BLaER1 treated with 17β-estradiol and CSF1 and Interleukin-3, amounts not matched to agents 10 nM and 100 nM (cell line): ENCODE data around the gene DLL3.
"Not testable (repeated sequence)": the region's sequence is repeated elsewhere in the genome, so short reads cannot be mapped to it uniquely, and the experiment has no call there.

Experiments used
- H3K27ac ChIP-seq, 11 experiments: shearing (Covaris generic); formaldehyde crosslinking; 2 replicates each; pipeline ENCODE4 v1.8.1; 2022
- H3K27me3 ChIP-seq, 11 experiments: shearing (Covaris generic); formaldehyde crosslinking; 2 replicates each; pipeline ENCODE4 v1.8.1; 2022
- H3K36me3 ChIP-seq, 11 experiments: shearing (Covaris generic); formaldehyde crosslinking; 2 replicates each; pipeline ENCODE4 v1.8.1; 2022
- H3K4me1 ChIP-seq, 10 experiments: shearing (Covaris generic); formaldehyde crosslinking; 2 replicates each; pipeline ENCODE4 v1.8.1; 2022
- H3K4me2 ChIP-seq, 11 experiments: shearing (Covaris generic); formaldehyde crosslinking; 2 replicates each; pipeline ENCODE4 v1.8.1; 2022
- H3K4me3 ChIP-seq, 10 experiments: shearing (Covaris generic); formaldehyde crosslinking; 2 replicates each; pipeline ENCODE4 v1.8.1; 2022
- H3K9ac ChIP-seq, 11 experiments: shearing (Covaris generic); formaldehyde crosslinking; 2 replicates each; pipeline ENCODE4 v1.8.1; 2022
- H3K9me3 ChIP-seq, 11 experiments: shearing (Covaris generic); formaldehyde crosslinking; replicated peaks in 1 of 11; 2 replicates each; pipeline ENCODE4 v1.8.1; 2022
- H4K20me1 ChIP-seq, 11 experiments: shearing (Covaris generic); formaldehyde crosslinking; 2 replicates each; pipeline ENCODE4 v1.8.1; 2022
- Cebpa-rat ChIP-seq, 11 experiments: shearing (Covaris generic); IDR thresholded peaks; 2 replicates each; pipeline ENCODE4 v1.8.1; 2022

DLL3 gene

GRCh38 chr19:39469567-39469966, 29.2 kb upstream of the DLL3 start:
- peaks cover 99 to 100% (median 100%) of the 10 kb centered on the region in 11 experiments for H3K36me3 ChIP-seq
- no peak overlapping the region for H3K27ac ChIP-seq
- no peaks in the 10 kb centered on the region for H3K9me3 ChIP-seq
- no peak overlapping the region for H3K4me3 ChIP-seq
- peaks cover 25 to 100% (median 79%) of the 10 kb centered on the region in 11 experiments; a peak in 20 of 22 replicates for H4K20me1 ChIP-seq
- H3K9ac ChIP-seq = peak overlapping the region in 2 of 11 experiments; percentile 7 to 21; a peak in 2 of 22 replicates
- no peaks in the 10 kb centered on the region for H3K27me3 ChIP-seq
- H3K4me1 ChIP-seq = peaks cover 0 to 44% (median 27%) of the 10 kb centered on the region in 10 experiments; a peak in 16 of 20 replicates
- no peak for TF ChIP-seq Cebpa-rat (IDR thresholded peaks at IDR 0.05)
- H3K4me2 ChIP-seq = no peak overlapping the region

- no peak for TF ChIP-seq Cebpa-rat (IDR thresholded peaks at IDR 0.05)
- no peaks in the 10 kb centered on the region for H3K27me3 ChIP-seq
- peaks cover 98 to 100% (median 100%) of the 10 kb centered on the region in 11 experiments for H3K36me3 ChIP-seq
- H3K4me3 ChIP-seq = no peak overlapping the region
- H4K20me1 ChIP-seq = peaks cover 15 to 93% (median 70%) of the 10 kb centered on the region in 11 experiments; a peak in 20 of 22 replicates
- H3K4me1 ChIP-seq = peaks cover 0 to 31% (median 20%) of the 10 kb centered on the region in 10 experiments; a peak in 16 of 20 replicates
- no peaks in the 10 kb centered on the region for H3K9me3 ChIP-seq
- no peak overlapping the region for H3K27ac ChIP-seq
- H3K4me2 ChIP-seq = no peak overlapping the region
- H3K9ac ChIP-seq = peak overlapping the region in 1 of 11 experiments; percentile 11; a peak in 2 of 22 replicates
These were observed 27.9 kb upstream of the DLL3 start for GRCh38 chr19:39470724-39471339.

- H3K4me2 ChIP-seq = no peak overlapping the region
- no peaks in the 10 kb centered on the region for H3K27me3 ChIP-seq
- TF ChIP-seq Cebpa-rat (IDR thresholded peaks at IDR 0.05) = no peak
- no peak overlapping the region for H3K27ac ChIP-seq
- peak overlapping the region in 2 of 11 experiments; percentile 21 to 23; a peak in 3 of 22 replicates for H3K9ac ChIP-seq
- peaks cover 0 to 28% (median 20%) of the 10 kb centered on the region in 10 experiments; a peak in 16 of 20 replicates for H3K4me1 ChIP-seq
- no peaks in the 10 kb centered on the region for H3K9me3 ChIP-seq
- peaks cover 98 to 100% (median 100%) of the 10 kb centered on the region in 11 experiments for H3K36me3 ChIP-seq
- no peak overlapping the region for H3K4me3 ChIP-seq
- H4K20me1 ChIP-seq = peaks cover 13 to 85% (median 70%) of the 10 kb centered on the region in 11 experiments; a peak in 20 of 22 replicates
These were observed 26.8 kb upstream of the DLL3 start for GRCh38 chr19:39471756-39472536.

- Histone ChIP-seq H3K27ac (no peak overlapping the region), H4K20me1 (peaks cover 13 to 78% (median 65%) of the 10 kb centered on the region in 11 experiments; a peak in 20 of 22 replicates), H3K9me3 (no peaks in the 10 kb centered on the region), H3K4me3 (no peak overlapping the region), H3K36me3 (peaks cover 90 to 100% (median 98%) of the 10 kb centered on the region in 11 experiments), H3K27me3 (no peaks in the 10 kb centered on the region), H3K4me2 (no peak overlapping the region), H3K4me1 (peaks cover 0 to 22% (median 13%) of the 10 kb centered on the region in 10 experiments; a peak in 16 of 20 replicates), H3K9ac (peak overlapping the region in 1 of 11 experiments; percentile 23; a peak in 1 of 22 replicates)
- no peak for TF ChIP-seq Cebpa-rat (IDR thresholded peaks at IDR 0.05)
These were observed 25.9 kb upstream of the DLL3 start for GRCh38 chr19:39472746-39473442.

GRCh38 chr19:39473443-39473960, 25.2 kb upstream of the DLL3 start:
- no peak overlapping the region for H3K4me3 ChIP-seq
- no peak overlapping the region for H3K4me2 ChIP-seq
- peaks cover 84 to 97% (median 91%) of the 10 kb centered on the region in 11 experiments for H3K36me3 ChIP-seq
- H3K9me3 ChIP-seq = no peaks in the 10 kb centered on the region
- no peaks in the 10 kb centered on the region for H3K27me3 ChIP-seq
- H3K9ac ChIP-seq = 0 out of 22 replicates have a peak overlapping the region, but pooled peaks of 1 of the 11 experiments have one; percentile 9
- no peak overlapping the region for H3K27ac ChIP-seq
- no peak for TF ChIP-seq Cebpa-rat (IDR thresholded peaks at IDR 0.05)
- peaks cover 13 to 72% (median 59%) of the 10 kb centered on the region in 11 experiments; a peak in 20 of 22 replicates for H4K20me1 ChIP-seq
- H3K4me1 ChIP-seq = peaks cover 0 to 16% (median 7%) of the 10 kb centered on the region in 10 experiments; a peak in 16 of 20 replicates

GRCh38 chr19:39474139-39474620, 24.6 kb upstream of the DLL3 start:
- H3K27ac ChIP-seq = no peak overlapping the region
- no peaks in the 10 kb centered on the region for H3K9me3 ChIP-seq
- no peak overlapping the region for H3K4me2 ChIP-seq
- H4K20me1 ChIP-seq = peaks cover 8 to 66% (median 55%) of the 10 kb centered on the region in 11 experiments; a peak in 20 of 22 replicates
- H3K36me3 ChIP-seq = peaks cover 78 to 91% (median 85%) of the 10 kb centered on the region in 11 experiments
- H3K4me3 ChIP-seq = no peak overlapping the region
- no peak overlapping the region for H3K9ac ChIP-seq
- TF ChIP-seq Cebpa-rat (IDR thresholded peaks at IDR 0.05) = no peak
- no peaks in the 10 kb centered on the region for H3K27me3 ChIP-seq
- peaks cover 0 to 9% (median 1%) of the 10 kb centered on the region in 10 experiments; a peak in 13 of 20 replicates for H3K4me1 ChIP-seq

GRCh38 chr19:39475748-39476147, 23.0 kb upstream of the DLL3 start:
- H3K27ac ChIP-seq = no peak overlapping the region
- H3K36me3 ChIP-seq = peaks cover 62 to 75% (median 69%) of the 10 kb centered on the region in 11 experiments
- no peaks in the 10 kb centered on the region for H3K27me3 ChIP-seq
- no peaks in the 10 kb centered on the region for H3K9me3 ChIP-seq
- TF ChIP-seq Cebpa-rat (IDR thresholded peaks at IDR 0.05) = no peak
- peaks cover 8 to 20% (median 13%) of the 10 kb centered on the region in 10 experiments for H3K4me1 ChIP-seq
- H3K4me2 ChIP-seq = no peak overlapping the region
- H3K9ac ChIP-seq = no peak overlapping the region
- no peak overlapping the region for H3K4me3 ChIP-seq
- H4K20me1 ChIP-seq = peaks cover 0 to 50% (median 39%) of the 10 kb centered on the region in 11 experiments; a peak in 19 of 22 replicates

- not testable (repeated sequence) for H3K9me3 ChIP-seq, H3K27me3 ChIP-seq, H3K4me3 ChIP-seq
- Histone ChIP-seq H3K36me3 (peaks cover 29 to 66% (median 54%) of the 10 kb centered on the region in 11 experiments), H3K4me1 (peaks cover 18 to 28% (median 23%) of the 10 kb centered on the region in 10 experiments), H3K27ac (peak overlapping the region in 10 of 11 experiments; percentile 86 to 94 (median 90); a peak in 17 of 22 replicates), H4K20me1 (peaks cover 0 to 33% (median 17%) of the 10 kb centered on the region in 11 experiments; a peak in 15 of 22 replicates), H3K4me2 (peak overlapping the region; percentile 80 to 98 (median 97); a peak in 21 of 22 replicates), H3K9ac (peak overlapping the region; percentile 89 to 97 (median 95); a peak in 16 of 22 replicates)
These were observed 19.4 kb upstream of the DLL3 start for GRCh38 chr19:39479319-39479801.
